Measurements from ENCODE around the gene IRAK2.

Gene IRAK2

GRCh38 chr3:10189557-10190354, 25.0 kb downstream of the IRAK2 start:
- TF ChIP-seq, protein P1, sequence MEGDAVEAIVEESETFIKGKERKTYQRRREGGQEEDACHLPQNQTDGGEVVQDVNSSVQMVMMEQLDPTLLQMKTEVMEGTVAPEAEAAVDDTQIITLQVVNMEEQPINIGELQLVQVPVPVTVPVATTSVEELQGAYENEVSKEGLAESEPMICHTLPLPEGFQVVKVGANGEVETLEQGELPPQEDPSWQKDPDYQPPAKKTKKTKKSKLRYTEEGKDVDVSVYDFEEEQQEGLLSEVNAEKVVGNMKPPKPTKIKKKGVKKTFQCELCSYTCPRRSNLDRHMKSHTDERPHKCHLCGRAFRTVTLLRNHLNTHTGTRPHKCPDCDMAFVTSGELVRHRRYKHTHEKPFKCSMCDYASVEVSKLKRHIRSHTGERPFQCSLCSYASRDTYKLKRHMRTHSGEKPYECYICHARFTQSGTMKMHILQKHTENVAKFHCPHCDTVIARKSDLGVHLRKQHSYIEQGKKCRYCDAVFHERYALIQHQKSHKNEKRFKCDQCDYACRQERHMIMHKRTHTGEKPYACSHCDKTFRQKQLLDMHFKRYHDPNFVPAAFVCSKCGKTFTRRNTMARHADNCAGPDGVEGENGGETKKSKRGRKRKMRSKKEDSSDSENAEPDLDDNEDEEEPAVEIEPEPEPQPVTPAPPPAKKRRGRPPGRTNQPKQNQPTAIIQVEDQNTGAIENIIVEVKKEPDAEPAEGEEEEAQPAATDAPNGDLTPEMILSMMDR (IDR thresholded peaks at IDR 0.05; ENCODE audit: insufficient read depth, low read depth, low read length, missing control alignments) = no peak
- H3K4me3 ChIP-seq (ENCODE audit: low read depth, low read length) = no peak overlapping the region
- DNase-seq (ENCODE audit: low read depth) = peak; percentile 67

DNA sequence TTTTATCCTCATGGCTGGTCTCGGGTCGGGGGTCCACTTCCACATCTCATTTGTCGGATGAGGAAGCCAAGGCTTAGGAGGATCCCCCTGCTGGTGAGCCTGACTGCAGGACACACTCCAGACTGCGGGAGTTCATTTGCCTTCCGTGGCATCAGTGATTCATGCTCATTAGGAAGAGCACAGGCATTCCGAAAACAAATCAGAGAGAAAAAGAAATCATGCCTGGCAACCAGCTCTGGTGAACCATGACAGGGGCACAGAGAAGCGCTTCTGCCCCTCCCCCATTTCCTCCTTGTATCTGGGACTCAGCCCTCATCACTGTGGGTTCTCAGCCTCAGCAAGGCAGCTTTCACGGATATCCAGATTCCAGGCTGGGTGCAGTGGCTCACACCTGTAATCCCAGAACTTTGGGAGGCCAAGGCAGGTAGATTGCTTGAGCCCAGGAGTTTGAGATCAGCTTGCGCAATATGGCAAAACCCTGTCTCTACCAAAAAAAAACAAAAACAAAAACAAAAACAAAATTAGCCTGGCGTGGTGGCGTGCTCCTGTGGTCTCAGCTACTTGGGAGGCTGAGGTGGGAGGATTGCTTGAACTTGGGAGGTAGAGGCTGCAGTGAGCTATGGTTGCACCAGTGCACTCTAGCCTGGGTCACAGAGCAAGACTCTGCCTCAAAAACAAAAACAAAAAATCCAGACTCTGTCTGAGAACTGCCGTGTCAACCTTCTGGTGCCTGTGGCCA, 28.4 kb downstream of the IRAK2 start:
- TF ChIP-seq, protein P1 (IDR thresholded peaks at IDR 0.05; ENCODE audit: insufficient read depth, low read depth, low read length, missing control alignments) = peak; percentile 54
- H3K4me3 ChIP-seq (ENCODE audit: low read depth, low read length) = peak overlapping the region; percentile 12
- DNase-seq (ENCODE audit: low read depth) = peak; percentile 92

GRCh38 chr3:10193692-10194327, 29.1 kb downstream of the IRAK2 start:
- TF ChIP-seq, protein P1 (IDR thresholded peaks at IDR 0.05; ENCODE audit: insufficient read depth, low read depth, low read length, missing control alignments) = no peak
- peak overlapping the region; percentile 12 for H3K4me3 ChIP-seq (ENCODE audit: low read depth, low read length)
- DNase-seq (ENCODE audit: low read depth) = peak; percentile 24

DNA sequence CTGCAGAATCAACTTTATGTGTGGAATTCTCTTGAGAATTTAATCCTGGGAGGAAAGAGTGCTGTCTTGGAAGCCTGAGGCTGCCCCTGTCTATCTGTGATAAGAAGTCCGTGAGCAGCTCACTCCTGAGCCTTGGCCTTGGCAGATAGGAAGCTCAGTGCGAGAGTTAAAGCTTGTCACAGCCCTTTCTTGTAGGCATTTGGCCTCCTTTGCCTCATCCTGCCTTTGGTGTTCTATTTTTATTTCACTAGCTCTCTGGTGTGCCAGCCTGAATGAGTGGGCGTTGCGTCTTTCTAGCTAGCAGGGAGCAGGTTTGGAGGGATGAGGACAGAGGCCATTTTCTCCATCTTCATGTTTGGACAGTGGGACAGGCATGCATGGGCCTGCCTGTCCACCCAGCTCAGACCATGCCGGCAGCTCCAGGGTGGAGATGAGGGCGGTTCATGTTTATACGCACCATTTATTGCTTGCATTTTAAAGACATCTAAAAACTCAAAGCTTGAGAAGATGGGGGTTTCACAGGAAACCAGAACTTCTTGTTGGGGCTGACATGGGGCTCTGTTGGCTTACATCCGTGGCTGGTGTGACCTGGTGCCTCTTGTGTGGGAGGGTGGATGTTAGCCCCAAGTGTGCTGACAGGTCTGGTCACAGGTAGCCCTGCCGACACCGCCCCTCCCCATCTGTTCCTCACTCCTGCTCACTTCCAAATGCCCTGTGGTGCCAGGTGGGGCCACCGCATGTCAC, 29.8 kb downstream of the IRAK2 start:
- H3K4me3 ChIP-seq (ENCODE audit: low read depth, low read length) = peak overlapping the region; percentile 0; the same call in 1 of the 2 replicates
- TF ChIP-seq, protein P1 (IDR thresholded peaks at IDR 0.05; ENCODE audit: insufficient read depth, low read depth, low read length, missing control alignments) = no peak
- peak; percentile 87 for DNase-seq (ENCODE audit: low read depth)

- no peak overlapping the region for H3K4me3 ChIP-seq (ENCODE audit: low read depth, low read length)
- TF ChIP-seq, protein P1 (IDR thresholded peaks at IDR 0.05; ENCODE audit: insufficient read depth, low read depth, low read length, missing control alignments) = no peak
- DNase-seq (ENCODE audit: low read depth) = no peak
Measured at GRCh38 chr3:10195366-10196089, 30.8 kb downstream of the IRAK2 start.
